Activated naive CD4-positive, alpha-beta T cell treated with Interleukin-2 at 50 U/mL for 16 hours (primary cell): ENCODE results near the gene TMEM235.
"Not testable (repeated sequence)": the region's sequence is repeated elsewhere in the genome, so short reads cannot be mapped to it uniquely, and the experiment has no call there.

Source experiments
- DNase-seq: peaks from one replicate; pipeline ENCODE4 v3.0.0-alpha.2; 2020

TMEM235 gene

DNA sequence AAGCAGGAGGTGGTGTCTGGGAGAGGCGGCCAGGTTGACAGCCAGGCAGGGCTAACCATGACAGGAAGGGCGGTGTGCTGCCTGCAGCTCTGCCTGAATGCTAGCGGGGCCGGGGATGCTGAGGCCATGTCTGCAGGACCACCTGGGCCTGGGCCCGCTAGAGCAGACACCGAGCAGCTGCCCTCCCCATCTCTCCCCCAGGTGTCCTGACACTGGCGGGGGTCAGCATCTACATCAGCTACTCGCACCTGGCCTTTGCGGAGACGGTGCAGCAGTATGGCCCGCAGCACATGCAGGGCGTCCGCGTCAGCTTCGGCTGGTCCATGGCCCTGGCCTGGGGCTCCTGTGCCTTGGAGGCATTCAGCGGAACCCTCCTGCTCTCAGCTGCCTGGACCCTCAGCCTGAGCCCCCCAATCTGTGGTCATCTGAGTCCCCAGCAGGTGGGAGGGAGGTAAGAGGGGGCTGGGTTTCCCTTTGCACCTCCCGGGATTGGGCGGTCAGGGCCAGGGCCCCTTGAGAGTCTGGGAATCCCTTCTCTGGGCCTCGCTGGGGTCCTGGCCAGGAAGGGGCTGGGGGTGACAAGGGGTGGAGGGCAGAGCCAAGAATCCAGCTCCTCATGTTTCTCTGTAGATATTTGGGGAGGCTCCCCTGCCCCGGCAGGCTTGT lies 7.5 kb downstream of the TMEM235 start:
- DNase-seq: no peak

DNA sequence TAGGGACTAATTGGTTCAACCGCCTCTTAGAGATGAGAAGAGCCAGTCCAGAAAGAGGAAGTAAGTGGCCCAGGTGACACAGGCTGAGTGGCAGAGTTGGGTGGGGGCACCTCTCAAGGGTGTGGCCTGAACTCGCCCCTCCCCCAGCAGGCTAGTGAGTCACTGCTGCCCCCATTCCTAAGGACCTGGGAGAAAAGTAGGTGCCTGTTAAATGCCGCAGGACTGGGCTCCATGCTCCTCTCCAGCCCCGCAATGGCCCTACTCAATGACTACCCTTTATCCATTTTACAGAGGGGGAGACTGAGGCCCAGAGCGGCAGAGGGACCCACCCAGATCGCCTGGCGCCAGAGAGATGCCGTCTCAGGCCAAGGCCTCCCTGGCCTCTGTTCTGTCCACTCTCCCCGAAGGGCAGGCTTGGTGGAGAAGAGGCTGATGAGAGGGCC lies 8.1 kb downstream of the TMEM235 start:
- no peak for DNase-seq

DNA sequence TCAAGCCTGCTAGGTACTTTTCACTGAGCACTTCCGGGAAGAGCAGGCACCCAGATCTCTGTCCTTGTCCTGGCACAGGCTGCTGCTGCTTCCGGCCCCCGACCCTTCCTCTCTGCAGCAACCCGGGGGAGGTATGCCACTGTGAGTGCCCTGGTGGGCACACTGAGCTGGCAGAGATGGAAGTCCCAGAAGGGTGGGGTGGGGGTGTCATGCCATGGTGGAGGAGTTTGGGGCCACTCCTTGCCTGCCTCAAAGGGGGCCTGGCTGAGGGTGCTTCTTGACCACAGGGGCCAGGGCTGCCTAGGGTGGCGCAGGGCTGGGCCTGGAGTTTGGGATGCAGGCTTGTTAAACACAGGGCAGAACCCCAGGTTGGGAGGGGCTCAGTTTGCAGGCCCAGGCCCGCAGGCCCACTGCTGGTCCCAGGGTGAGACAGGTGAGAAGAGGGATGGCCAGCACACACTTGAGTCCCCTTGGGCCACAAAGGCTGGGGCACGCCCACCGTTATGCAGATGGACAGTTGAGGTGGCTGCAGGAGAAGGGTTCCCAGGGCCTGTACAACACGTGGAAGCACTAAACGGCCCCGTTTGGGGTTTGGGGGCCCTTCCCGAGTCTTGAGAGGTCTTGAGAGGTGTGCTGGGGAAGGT lies 8.7 kb downstream of the TMEM235 start:
- no peak for DNase-seq

DNA sequence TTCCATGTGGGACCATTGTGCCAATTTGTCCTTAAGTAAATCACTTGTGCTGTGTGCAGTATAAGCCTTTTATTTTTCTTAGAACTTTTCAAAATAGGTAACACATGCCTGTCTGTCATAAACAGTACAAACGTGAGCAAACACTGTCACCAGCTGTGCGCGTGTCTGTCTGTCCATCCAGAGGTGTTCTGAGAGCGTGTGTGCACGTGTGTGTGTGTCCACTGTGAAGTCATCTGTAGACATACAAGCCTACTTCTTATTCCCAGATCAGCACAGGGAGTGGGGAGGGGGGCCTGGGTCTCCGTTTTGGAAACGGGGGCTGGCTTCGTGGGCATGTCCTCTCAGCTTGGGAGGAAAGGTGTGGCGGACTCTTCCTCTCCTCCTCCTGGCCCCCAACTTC lies 9.4 kb downstream of the TMEM235 start:
- no peak for DNase-seq

DNA sequence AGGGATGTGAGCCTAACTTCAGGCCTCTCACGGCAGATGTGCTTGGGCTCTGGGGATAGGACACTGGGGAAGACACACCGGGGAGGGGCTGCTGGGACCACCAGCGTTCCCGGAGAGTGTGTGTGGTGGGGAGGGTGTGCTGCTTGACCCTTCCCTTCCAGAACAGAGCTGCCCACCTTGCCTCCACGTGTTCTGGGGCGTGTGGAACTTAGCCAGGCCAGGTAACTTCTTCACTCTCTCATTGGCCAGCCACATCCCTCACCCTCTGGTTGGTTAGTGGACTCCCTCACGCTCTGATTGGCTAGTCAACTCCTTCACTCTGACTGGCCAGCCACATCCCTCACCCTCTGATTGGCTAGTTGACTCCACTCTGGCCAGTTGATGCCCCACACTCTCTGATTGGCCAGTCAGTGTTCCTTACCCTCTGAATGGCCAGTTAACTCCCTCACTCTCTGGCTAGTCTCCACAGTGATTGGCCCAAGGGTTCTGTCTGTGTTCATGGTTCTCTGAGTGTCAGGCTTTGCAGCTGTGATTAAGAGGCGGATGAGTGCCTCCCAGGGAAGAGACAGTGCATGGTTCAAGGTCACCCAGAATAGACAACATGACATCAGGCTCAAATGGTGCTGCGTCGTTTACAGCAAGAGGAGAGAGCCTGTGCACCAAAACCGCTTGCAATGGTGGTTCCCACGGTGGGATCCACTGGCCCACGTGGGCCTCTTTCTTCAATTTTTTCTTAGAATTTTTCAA lies 10.0 kb downstream of the TMEM235 start:
- DNase-seq: no peak

DNA sequence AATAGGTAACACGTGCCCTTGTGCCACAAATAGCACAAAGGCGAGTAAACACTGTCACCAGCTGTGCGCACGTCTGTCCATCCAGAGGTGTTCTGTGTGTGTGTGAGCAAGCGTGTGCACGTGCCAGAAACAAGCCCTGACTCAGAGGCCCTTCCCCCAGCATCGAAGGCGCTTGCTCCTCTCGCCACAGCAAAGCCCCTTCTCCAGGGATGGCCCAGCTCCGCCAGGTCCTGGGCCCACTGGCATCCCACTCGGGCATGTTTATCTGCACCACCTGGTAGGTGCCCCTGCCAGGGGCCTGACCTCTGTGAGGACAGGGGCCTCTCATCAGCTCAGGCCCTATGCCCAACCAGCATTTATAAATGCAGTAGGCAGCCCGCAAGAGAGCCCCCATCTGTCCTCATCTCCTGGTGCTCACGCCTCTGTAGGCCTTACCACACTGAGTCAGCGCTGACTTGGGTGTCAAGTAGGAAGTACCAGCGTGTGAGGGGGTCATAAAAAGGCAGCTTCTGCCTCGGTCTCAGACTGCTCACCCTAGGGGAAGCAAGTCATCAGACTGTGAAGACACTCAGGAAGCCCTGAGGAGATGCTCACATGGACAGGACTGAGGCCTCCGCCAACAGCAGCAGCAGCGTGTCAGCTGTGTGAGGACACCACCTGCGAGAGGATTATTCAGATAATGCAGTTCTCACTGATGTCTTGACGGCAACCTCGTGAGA lies 10.8 kb downstream of the TMEM235 start:
- no peak for DNase-seq

DNA sequence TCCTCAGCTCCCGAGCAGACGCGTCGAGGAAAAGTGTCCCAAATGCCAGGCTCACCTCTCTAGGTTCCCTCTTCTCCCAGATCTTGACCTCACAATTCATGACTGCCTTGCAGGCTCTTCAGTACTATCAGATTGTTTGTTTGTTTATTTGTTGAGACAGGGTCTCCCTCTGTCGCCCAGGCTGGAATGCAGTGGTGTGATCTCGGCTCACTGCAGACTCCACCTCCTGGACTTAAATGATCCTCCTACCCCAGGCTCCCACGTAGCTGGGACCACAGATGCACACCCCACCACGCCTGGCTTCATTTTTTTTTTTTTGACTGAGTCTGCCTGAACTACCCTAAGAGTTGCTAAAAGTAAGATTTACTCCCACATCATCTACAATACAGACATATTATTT lies 15.9 kb downstream of the TMEM235 start:
- DNase-seq: no peak

DNA sequence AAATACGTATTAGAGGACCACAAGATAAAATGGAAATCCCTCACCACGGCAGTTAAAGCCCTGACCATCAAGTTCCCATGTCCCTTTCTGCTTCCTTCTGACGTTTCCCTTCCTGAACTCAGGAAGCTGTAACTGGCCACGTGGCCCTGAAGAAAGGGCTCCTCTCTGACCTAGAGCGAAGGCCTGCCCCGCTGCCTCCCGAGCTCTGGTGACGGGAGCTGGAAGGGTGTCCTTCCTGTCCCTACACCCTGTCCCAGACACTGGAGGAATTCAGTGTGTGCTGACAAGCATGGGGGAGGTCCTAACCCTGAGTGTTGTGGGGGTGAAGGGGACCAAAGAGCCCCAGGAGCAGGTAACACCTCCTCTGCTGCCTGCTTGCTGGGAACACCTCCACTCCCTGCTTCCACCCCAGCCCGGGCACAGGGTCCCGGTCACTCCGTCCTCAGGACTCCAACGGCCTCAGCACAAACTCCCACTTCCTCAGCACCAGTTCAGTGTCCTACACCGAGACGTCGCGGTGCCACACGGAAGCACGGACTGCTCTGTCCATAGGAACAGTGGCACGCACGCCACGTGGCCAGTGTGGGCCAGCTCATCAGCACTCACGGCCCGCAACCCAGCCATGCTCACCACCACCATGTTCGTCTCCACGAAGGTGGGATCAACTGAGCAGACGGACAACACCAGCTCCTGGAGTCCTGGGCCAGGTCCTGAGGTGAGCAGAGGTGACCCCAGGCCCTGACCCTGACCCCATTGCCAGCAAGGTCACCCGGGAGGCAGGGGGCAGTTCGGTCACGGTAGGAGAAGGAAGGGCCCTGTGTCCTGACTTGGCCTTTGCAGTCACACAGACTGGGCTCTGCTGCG lies 16.9 kb downstream of the TMEM235 start:
- no peak for DNase-seq

DNA sequence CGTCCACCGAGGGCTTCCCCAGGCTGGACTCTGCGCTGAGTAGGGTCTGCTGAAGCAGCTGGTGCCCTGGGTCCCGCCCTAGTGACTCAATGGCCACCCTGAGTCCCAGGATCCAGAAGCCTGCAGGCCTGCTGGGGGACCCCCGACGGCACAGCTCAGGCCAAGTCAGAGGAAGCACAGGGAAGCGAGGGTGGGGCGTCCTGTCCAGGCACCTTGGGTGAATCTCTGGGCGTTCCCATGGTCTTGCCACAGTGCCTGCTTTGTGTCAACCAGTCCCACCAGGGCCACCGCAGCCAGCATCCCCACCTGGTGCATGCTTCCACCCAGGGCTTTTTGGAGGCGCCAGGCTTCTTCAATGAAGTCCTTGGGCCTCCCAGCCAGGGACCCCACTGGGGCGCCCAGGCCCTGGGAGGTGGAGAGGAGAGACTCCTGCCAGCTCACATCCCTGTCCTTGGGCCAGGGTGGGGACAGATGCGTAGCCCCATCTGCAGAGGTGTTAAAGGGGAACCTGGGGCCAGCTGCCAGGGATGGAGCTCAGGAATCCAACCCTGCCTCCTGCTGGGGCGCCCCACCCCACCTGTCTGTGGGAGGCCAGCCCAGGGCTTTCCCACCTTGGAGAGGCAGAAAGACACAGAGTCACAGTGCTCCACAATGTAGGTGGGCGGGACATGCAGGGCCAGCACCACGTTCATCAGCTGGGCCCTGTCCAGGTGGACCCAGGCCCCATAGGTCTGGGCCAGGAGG lies 17.8 kb downstream of the TMEM235 start:
- DNase-seq: no peak

DNA sequence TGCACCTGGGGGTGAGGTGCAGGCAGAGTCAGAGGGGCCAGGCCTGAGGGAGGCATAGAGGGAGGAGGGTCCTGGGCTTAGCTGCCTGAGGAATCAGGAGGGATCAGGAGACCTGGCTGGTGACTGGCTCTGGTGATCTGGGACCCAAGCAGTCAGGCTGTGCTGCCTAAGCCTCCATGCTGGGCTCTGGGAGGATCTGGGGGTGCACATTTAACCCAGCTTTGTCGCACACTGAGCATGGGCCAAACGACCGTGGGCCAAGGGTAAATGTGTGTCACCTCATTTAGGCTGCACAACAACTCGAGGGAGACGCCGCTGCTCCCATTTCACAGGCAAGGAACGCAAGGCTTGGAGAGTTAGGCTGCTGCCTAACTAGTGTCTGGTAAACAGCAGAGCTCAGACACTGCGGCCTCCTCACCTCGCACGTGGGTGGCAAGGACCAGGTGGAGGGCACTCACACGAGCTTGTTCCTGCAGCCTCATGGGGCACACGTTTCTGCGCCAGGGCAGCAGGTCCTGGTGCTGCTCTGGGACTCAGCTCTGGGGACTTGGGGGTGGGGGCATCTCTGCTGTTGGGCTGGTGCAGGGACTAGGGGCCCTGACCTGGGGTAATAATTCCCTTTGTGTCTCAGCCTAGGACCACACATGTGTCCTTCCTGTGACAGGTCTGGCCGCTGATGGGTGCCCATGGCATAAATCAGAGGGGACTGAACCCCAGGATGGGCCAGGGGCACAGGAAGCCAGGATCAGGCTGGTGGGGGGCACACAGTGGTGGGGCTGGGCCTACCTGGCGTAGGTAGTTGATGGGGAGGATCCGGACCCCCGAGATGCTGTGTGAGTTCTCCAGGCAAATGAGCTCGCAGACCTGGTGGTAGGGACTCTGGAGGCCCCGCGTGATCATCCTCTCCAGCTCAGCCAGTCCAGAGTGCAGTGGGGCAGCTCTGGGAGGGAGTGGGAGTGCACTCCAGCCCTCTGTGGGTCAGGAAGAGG lies 18.7 kb downstream of the TMEM235 start:
- DNase-seq: no peak

DNA sequence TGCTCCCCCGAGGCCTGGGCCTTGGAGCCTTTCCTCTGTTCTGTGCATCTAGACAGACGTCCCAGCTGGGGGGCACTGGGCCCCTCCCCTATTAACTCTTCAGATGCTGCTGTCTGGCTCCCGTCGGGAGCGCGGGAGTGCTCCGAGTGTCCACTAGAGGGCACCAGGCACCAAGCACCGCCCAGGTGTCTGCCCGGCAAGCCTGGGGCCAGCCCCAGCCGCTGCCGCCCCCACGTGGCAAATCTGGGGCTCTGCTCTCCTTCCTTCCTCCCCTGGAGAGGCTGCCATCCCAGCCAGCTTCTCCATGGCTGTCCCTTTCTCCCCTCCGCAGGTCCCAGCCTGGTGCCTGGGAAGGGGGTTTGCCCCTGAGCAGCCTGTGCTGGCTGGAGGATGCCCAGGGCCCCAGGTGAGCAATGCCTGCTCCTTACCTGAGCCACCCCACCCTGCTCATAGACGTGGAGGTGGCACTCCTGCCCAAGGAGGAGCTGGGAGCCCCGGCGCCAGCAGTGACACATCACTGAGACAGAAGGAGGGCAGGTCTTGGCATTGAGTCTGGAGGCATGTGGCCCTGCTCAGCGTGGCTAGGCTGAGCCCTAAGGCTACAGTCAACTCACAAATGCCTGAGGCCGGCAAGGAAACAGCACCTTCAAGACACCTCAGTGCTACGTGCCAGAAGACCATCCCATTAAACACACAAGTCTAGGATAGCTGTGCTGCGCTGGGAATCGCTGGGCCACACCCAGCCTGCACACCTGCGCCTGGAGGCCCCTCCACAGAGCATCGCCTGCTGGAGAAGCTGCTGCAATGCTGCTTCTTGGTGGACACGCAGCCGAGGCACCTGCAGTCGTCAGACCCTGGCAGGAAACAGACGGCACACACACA lies 19.7 kb downstream of the TMEM235 start:
- DNase-seq: peak; percentile 86

DNA sequence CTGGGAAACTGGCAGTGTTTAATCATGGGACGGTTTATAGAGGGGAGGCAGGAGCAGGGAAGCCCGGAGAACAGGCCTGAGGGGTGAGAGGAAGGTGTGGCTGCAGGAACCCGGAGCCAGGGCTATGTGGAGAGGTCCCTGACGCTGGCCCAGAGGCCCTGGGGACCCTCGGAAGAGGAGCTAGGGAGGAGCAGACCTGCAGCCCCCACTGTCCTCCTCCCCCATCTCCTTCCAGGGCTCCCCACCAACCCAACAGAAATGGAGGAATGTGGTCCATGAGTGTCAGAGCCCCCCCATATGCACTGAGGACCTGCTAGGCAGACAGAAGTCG lies 20.3 kb downstream of the TMEM235 start:
- no peak for DNase-seq

DNA sequence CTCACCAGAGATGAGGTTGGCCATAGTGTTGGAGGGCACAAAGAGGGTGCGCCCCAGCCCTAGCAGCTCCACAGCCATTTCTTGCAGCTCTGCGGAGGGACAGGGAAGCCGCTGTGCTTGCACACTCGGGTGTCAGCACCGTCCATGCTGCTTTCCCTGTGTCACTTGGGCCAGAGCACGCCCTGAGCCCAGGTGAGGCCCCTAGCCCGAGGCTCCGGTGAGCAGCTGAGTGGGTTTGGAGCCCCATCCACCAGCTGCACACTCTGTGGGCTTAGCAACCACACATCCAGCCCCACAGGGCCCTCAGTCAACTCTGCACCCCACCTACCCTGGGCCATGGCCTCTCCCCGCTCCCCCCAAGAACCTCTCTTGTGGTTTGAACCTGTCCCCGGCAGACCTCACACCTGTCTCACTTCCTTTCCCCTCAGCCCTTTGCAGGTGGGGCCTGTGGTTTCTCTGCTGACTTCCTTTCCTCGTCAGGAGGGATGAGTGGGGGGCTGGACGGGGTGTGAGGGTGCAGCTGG lies 20.7 kb downstream of the TMEM235 start:
- peak; percentile 48 for DNase-seq

DNA sequence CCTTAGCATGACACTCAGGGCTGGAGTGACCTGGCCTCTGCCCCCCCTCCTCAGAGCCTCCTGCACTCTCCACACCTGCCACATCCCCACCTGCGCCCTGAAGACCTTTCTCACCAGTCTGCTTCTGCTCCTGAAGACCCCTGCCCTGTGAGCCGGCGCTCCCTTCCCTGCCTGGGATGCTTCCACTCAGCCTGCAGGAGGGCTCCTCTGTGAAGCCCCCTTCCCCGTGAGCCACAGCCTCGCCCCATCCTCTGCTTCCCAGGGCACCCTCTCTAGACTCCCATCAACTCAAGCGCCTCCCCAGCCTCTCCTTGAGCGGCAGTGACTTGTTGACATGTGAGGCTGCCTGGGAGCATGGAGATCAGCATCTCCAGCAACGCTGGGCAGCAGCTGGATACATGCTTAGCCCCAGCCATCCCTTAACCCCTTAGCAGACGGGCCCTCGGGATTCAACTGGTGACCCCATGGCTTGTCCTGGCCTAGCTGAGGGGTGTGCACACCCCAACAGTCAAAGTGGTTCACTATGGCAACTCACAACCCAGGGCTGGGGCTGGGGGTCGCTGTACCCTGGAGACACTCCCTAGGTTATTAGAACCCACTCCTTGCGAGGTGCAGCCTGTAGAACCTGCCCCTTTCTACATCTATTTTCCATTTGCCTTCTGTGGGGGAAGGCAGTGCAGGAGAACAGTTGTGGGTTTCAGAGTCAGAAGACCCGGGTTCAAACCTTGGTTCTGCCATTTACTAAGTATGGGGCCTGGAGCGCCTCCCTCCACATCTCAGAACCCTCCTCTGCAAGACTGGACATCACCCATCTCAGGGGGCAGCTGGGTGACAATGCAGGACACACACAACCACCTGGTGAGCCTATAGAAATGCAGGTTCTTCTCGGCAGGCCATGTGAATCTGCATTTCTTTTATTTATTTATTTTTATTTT lies 21.5 kb downstream of the TMEM235 start:
- DNase-seq: no peak

DNA sequence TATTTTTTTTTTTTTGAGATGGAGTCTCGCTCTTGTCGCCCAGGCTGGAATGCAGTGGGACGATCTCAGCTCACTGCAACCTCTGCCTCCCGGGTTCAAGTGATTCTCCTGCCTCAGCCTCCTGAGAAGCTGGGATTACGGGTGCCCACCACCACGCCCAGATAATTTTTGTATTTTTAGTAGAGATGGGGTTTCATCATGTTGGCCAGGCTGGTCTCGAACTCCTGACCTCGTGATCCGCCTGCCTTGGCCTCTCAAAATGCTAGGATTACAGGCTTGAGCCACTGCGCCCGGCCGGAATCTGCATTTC lies 22.2 kb downstream of the TMEM235 start:
- not testable (repeated sequence) for DNase-seq

DNA sequence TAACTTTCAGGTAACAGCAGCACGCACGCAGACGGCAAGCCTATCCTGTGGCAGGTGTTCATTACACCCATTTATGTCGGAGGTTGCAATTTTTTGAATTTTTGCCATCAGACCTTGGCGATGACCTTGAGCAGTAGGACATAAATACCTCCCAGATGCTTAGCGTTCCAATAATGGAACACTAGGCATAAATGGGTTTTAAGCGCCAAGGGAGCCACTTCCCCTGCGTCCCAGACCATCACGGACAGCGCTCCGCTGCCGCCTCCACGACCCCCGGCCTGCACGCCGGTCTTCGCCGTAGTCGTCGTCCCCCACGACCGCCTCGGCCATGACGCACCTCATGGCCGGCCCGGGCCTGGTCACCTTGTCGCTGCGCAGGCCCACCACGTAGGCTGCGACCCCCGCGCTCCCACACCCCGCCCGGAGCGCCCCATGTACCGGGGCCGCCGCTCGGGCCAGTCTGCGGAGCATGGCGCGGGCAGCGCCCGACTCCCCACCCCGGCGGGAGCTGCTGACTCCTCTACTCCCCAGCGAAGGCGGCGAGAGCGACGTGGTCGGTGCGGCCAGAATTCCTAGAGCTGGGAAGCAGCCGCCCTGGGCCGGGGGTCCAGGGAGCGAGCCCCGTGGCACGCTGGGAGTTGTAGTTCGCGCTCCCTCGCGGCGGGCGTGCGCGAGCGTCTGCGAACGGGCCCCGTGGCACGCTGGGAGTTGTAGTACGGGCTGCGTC lies 22.7 kb downstream of the TMEM235 start:
- DNase-seq: peak; percentile 85

DNA sequence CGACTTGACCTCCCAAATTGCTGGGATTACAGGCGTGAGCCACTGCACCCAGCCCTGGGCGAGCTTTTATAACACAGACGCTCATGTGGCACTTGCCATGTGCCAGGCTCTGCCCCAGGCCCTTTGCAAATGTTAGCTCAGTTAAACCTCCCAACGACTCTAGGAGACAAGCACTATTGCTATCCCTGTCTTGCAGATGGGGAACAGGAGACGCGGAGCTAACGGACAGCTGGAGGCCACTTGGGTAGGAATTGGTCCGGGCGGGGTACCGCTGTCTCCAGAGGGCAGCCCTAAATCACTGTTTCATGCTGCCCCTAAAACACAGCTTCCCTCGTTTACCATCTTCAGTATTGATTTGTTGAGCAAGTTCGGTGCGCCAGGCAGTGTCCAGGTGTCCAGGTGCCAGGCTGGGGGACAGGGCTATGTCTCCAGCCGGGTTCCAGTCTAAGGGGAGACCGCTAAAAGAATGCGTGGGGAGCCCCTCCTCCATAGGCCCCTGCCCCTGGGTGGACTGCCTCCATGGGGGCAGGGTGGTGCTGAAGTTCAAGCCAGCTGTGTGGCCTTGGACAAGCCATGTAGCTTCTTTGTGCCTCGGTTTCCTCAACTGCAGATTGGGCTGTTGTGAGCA lies 23.7 kb downstream of the TMEM235 start:
- no peak for DNase-seq
